ENCODE measurements around the gene RAB40A.

Gene RAB40A

GRCh38 chrX:103519389-103519788 lies at the start of gene RAB40A:
RAB40A (minus strand) TSS chrX:103519489; CDS start chrX:103500756, 18,733 bp downstream.
- DNase-seq (ENCODE audit: low spot score): no peak
- TF ChIP-seq, protein P1, sequence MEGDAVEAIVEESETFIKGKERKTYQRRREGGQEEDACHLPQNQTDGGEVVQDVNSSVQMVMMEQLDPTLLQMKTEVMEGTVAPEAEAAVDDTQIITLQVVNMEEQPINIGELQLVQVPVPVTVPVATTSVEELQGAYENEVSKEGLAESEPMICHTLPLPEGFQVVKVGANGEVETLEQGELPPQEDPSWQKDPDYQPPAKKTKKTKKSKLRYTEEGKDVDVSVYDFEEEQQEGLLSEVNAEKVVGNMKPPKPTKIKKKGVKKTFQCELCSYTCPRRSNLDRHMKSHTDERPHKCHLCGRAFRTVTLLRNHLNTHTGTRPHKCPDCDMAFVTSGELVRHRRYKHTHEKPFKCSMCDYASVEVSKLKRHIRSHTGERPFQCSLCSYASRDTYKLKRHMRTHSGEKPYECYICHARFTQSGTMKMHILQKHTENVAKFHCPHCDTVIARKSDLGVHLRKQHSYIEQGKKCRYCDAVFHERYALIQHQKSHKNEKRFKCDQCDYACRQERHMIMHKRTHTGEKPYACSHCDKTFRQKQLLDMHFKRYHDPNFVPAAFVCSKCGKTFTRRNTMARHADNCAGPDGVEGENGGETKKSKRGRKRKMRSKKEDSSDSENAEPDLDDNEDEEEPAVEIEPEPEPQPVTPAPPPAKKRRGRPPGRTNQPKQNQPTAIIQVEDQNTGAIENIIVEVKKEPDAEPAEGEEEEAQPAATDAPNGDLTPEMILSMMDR (IDR thresholded peaks at IDR 0.05): no peak
- Histone ChIP-seq H3K27ac (no peak within 1 kb of the TSS), H3K4me3 (no peak within 1 kb of the TSS)

- Histone ChIP-seq H3K4me3 (no peak overlapping the region), H3K27ac (no peak overlapping the region)
- DNase-seq (ENCODE audit: low spot score): no peak
- TF ChIP-seq, protein P1 (IDR thresholded peaks at IDR 0.05): no peak
Observed at GRCh38 chrX:103565752-103566151, 46.5 kb upstream of the RAB40A start.

- TF ChIP-seq, protein P1 (IDR thresholded peaks at IDR 0.05): no peak
Observed at GRCh38 chrX:103565197-103565596, 45.9 kb upstream of the RAB40A start.

DNA sequence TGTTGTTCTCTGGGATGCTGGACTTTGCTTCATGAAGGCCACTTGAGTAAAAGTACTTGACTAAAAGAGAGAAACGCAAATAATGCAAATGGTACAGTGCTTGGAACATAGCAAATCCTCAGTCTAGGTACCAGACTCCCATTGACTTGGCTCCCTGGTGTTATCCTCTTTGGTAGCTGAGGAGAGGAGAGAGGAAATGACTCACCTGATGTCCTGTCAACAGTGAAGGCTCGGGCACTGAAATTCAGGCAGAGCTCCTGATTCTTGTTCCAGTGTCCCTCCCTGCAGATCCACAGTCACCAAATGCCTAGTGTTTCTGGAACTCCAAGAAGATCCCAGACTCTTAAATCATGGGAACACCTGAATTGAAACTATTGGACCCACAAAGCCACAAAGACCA lies 43.5 kb upstream of the RAB40A start:
- no peak overlapping the region for H3K4me3 ChIP-seq
- no peak overlapping the region for H3K27ac ChIP-seq
- no peak for DNase-seq (ENCODE audit: low spot score)
- TF ChIP-seq, protein P1 (IDR thresholded peaks at IDR 0.05): no peak

More at GRCh38 chrX:103565197-103565596, 45.9 kb upstream of the RAB40A start:
- no peak for DNase-seq (ENCODE audit: low spot score)
- Histone ChIP-seq H3K4me3 (no peak overlapping the region), H3K27ac (no peak overlapping the region)

DNA sequence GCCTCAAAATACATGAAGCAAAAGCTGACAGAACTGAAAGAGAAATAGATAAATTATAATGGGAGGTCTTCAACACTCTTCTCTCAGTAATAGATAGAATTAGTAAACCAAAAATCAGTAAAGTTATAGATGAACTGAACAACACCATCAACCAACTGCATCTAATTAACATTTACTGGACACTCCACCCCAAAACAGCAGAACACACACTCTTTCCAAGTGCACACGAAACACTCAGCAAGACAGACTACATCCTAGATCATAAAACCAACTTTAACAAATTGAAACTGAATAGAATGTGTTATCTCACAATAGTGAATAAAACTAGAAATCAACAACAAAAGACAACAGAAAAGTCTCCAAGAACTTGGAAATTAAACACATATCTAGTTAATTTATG lies 41.0 kb upstream of the RAB40A start:
- no peak overlapping the region for H3K27ac ChIP-seq
- H3K4me3 ChIP-seq: no peak overlapping the region
- DNase-seq (ENCODE audit: low spot score): no peak
- TF ChIP-seq, protein P1 (IDR thresholded peaks at IDR 0.05): no peak

DNA sequence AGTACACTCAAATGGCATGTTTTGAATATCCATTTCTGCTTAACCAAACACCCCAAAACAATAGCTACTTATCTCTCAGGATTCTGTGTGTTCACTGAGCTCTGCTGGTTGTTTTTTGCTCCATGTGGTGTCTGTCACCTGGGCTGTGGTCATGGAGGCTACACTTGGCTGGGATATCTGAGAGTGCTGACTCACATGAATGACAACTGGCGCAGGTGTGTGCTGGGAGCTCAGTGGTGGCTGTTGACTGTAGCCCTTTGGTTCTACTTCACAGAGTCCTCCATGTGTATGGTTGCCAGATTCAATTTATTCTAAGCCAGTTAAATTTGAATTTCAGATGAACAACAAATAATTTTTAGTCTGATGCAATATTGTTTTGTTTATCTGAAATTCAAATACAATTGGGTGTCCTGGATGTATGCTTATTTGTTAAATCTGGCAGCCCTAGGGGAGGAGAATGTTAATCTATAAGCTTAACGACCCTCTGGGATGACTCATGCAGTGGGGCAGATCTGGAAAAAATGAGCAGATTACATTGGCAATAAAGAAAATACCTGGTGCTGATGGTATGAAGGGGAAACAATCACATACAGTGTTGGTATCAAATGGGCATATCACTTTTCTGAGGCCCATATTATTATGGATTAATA lies 37.8 kb upstream of the RAB40A start:
- H3K4me3 ChIP-seq: no peak overlapping the region
- TF ChIP-seq, protein P1 (IDR thresholded peaks at IDR 0.05): no peak

DNA sequence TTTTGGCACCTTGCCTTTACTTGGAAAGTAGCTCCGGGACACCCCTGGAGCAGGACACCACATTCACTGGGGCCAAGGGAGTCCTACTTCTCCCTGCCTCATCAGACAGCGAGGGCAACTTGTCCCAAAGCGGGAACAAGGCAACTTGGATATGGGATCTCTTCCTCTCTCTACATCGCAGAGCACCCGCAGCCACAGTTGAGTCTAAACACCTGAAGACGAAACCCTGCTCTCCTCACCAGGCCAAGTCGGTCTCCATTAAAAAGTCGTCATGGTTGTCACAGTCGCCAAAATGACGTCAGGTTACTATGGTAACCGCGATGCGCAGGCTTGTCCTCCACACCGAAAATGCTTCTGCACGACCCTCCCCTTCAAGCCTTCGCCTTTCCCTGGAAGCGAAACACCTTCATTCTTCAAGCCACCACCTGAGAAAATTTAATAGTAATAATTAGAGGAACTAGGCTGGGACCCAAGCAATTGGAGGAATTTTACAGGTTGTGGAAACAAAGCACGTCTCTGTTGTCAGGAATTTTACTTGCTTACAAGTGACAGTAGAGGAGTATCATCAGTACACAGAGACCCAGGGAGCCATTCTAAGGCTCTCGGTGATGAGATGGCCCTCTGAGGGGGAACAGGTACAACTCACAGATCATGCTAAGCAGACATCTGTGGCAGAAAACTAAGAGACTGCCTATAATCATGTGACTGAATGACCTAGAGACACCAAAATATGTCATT lies 35.6 kb upstream of the RAB40A start:
- DNase-seq (ENCODE audit: low spot score): no peak
- H3K27ac ChIP-seq: peak overlapping the region; percentile 20 to 40
- TF ChIP-seq, protein P1 (IDR thresholded peaks at IDR 0.05): no peak
- peak overlapping the region; percentile 63 for H3K4me3 ChIP-seq

More for the DNA sequence above, 37.8 kb upstream of the RAB40A start:
- H3K27ac ChIP-seq: no peak overlapping the region
- DNase-seq (ENCODE audit: low spot score): no peak

Data from coronary artery (tissue), 2 donors.